ENCODE data around the gene FZR1. TPM values are rescaled to one million over a fixed set of nuclear protein-coding genes. Genes with fewer than 3 reads are reported as not detected.

Gene FZR1
- total RNA-seq, result 44.6 and 45.6 TPM in 2 replicates

DNA sequence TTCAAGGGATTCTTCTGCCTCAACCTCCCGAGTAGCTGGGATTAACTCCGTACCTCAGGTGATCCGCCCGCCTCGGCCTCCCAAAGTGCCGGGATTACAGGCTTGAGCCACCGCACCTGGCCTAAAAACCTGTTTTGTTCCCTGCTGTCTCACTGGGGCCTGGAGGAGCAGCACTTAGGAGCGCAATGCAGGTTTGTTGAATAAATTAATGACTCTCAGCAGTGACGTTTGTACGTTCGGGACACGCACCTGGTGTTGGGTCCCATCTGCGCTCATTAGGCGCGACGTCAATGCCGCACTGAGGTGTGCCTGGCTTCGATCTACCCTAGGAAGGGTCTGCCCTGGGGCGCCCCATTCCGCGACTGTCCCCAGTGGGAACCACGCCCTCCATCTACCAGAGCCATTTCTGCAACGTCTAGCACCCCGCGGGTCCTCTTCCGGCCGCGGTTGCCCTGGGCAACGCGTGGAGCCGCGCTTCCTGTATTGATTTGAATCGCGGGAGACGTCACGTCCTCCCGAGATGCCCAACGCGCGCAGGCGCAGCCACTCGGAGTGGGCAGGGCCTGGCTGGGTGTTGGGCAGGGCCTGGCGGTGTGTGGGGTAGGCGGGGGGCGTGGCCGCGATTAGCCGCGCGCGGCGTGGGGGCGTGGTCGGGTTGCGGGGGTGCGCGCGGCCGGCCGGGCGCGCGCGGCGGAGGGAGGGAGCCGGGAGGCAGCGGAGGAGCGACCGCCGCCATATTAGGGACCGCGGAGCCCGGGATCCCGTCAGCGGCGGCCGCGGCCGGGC, at the start of gene FZR1:
Gene FZR1 (plus strand): TSS at position 714 of the 786 bp plus-strand sequence. CDS start 16,679 bp downstream, outside the sequence.

DNA sequence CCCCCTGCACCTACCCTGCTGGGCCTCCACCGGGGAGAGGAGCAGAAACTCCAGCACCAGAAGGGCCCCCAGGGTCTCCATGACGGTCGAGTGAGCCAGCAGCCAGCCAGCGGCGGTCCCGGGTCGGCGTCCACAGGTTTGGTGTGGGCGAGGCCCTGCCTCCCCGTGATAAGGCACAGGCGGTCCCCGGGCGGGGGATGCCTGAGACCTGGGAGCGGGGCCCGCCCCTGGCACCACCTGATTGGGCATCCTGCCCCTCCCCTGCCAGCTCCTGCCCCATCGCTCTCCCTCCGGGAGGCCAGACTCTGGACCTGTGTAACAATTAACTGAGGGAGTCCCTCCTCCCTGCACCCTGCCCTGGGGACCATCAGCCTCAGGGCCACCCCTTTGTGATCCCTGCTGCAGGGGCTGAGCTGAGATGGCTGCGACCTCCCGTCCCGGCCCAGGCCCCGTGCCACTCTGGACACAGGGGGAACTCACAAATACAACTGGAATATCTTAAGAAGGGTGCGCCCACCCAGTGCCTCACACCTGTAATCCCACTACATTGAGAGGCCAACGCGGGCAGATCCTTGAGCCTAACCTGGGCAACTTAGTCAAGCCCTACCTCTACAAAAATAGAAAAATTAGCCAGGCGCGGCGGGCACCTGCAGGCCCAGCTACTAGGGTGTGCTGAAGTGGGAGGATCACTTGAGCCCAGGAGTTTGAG, 25.6 kb upstream of the FZR1 start, which contains the start of gene SMIM24:
Gene SMIM24 (minus strand): TSS at position 143 of the 709 bp plus-strand sequence. CDS start 62 bp downstream, at position 81.

DNA sequence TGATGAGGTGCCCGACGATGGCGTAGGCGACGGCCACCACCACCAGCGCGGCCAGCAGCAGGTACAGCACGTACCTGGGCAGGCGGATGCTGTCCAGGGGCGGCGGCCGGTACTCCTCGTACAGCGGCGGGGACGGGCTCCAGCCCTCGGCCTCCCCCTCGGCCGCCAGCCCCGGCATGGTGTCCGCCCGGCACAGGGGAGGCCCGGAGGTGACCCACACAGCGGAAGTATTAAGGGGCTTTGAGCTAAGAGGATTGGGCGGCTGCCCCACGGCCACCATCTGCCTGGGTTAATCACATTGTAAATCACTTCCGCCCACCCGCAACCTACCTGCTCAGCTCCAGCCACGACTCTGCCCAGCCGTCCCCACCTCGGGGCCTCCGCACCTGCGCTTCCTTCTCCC, 22.9 kb upstream of the FZR1 start, which contains the start of gene SMIM44:
Gene SMIM44 (minus strand): TSS at position 216 of the 403 bp plus-strand sequence. CDS start 38 bp downstream, at position 178.

DNA sequence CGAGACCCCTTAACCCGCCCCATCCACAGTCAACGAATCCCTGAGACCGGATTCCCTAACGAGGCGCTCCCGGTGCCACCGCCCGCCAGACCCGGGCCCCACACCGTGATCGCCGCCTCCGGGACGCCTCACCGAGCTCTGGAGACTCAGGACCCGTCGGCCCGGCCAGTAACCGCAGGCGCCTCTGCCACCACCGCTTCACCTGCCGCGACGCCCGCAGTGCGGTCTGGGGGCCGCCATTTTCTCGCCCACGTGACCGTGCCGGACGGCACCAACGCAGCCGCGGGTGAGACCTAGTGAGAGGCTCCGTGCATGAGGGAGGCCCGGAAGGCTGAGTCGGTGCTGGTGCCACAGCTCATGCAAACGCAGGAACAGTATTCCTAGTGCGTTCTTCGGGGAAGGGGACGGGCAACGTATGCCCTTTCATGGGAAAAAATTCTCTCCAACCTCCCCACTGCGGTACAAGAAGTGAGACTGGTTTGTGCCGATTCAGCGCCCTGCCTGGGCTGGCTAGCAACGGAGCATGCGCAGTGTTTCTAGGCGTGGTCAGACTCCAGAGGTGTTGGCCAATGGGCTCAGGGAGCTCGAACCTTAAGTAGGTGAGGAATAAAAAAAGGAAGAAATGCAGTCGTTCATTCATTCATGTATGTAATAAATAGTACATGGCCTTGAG, 5.5 kb upstream of the FZR1 start, which contains the start of gene DOHH:
Gene DOHH (minus strand): TSS at position 246 of the 673 bp plus-strand sequence. CDS start 3,860 bp downstream, outside the sequence.

GRCh38 chr19:3538965-3539755, 33.0 kb downstream of the FZR1 start, which contains the start of gene TEKTIP1:
Gene TEKTIP1 (plus strand): TSS chr19:3539174. CDS start chr19:3539178, 4 bp downstream.

DNA sequence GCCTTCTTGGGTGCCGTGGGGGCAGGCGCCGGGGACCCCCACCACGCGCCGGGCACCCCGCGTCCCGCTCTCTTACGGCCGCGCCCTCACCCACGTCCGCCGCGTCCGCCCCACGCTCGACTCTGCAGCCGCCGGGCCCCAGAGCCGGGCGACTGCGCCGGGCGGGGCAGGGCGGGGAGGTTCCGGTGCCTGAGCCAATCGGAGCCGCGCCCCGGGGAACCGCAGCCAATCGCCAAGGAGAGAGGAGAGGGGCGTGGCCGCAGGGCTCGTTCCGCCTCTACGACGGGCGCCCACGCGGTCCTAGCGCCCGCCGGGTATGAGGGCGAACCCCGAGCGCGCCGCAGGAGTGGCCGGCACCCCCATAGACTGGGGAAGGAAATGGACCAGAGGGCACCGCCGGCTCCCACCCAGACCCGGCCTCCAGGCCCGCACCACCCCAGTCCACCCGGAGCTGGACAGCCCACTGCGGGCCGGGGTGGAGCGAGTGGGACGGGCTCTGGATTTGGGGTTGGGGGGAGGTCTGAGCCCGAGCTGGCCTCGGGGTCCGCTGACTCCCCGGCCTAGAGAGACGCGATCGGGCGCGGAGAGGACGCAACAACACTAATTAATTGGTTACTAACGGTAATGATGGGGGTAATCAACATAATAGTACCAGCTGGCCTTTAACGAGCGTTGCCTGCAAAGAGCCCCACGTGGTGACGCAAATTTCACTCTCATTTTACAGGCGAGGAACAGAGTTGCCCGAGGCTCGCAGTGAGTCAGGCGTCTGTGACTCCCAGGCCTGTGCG, 51.5 kb downstream of the FZR1 start, which contains the start of gene MFSD12:
Gene MFSD12 (minus strand): TSS at position 126 of the 788 bp plus-strand sequence. CDS start 183 bp downstream, outside the sequence.

DNA sequence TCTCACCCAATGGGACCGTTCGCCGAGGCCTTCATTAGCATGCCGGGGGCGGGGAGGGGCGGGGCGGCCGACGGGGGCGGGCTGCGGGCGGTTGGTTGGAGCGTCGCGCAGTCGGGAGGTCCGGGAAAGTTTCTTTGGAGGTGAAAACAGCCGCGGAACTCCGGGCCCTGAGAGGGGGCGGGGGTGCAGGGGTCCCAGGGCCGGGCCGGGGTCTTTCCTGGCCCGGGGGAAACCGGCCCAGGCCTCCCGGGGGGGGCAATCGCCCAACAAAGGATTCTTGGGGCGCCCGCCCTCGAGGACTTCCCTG, 66.7 kb downstream of the FZR1 start, which contains the start of gene HMG20B:
Gene HMG20B (plus strand): TSS at position 90 of the 307 bp plus-strand sequence. CDS start 366 bp downstream, outside the sequence.

GRCh38 chr19:3585301-3586126, 79.4 kb downstream of the FZR1 start, which contains the start of gene GIPC3:
Gene GIPC3 (plus strand): TSS chr19:3585478. CDS start chr19:3585598, 120 bp downstream.

Small RNA genes within 50 kb of the gene (small RNA-seq; reads per million reads assigned to genes)
- gene AC005786.1, result not detected
- not detected for gene RF00212

Other genes starting within 250 kb of the FZR1 start
- 66.3 and 76.4 TPM in 2 replicates for gene NFIC, start 139.7 kb upstream of the FZR1 start, total RNA-seq
- not detected in 2 replicates for gene SMIM24, start 25.8 kb upstream of the FZR1 start, total RNA-seq
- not detected in 2 replicates for gene SMIM44, start 22.9 kb upstream of the FZR1 start, total RNA-seq
- 7.3 and 9.6 TPM in 2 replicates for gene DOHH, start 5.6 kb upstream of the FZR1 start, total RNA-seq
- not detected in 2 replicates for gene TEKTIP1, start 32.9 kb downstream of the FZR1 start, total RNA-seq
- 82.7 and 86.6 TPM in 2 replicates for gene MFSD12, start 51.3 kb downstream of the FZR1 start, total RNA-seq
- 73.5 and 85.2 TPM in 2 replicates for gene HMG20B, start 66.6 kb downstream of the FZR1 start, total RNA-seq
- under 0.01 TPM in 2 replicates for gene GIPC3, start 79.2 kb downstream of the FZR1 start, total RNA-seq
- 0.73 and 1.8 TPM in 2 replicates for gene TBXA2R, start 100.6 kb downstream of the FZR1 start, total RNA-seq
- 21.7 and 26.4 TPM in 2 replicates for gene CACTIN, start 120.5 kb downstream of the FZR1 start, total RNA-seq
- 21.7 and 24.0 TPM in 2 replicates for gene PIP5K1C, start 194.2 kb downstream of the FZR1 start, total RNA-seq
- not detected in 2 replicates for gene TJP3, start 202.1 kb downstream of the FZR1 start, total RNA-seq